ENCODE measurements around the gene PKD1L1.

- no peak for TF ChIP-seq CTCF (IDR thresholded peaks at IDR 0.05)
- no peak for TF ChIP-seq POLR2A (IDR thresholded peaks at IDR 0.05)
These were observed 13.4 kb downstream of the PKD1L1 start for GRCh38 chr7:47934831-47935230.
